Measurements from ENCODE around the gene YWHAE.
"Not testable (repeated sequence)": the region's sequence is repeated elsewhere in the genome, so short reads cannot be mapped to it uniquely, and the experiment has no call there.

YWHAE gene

DNA sequence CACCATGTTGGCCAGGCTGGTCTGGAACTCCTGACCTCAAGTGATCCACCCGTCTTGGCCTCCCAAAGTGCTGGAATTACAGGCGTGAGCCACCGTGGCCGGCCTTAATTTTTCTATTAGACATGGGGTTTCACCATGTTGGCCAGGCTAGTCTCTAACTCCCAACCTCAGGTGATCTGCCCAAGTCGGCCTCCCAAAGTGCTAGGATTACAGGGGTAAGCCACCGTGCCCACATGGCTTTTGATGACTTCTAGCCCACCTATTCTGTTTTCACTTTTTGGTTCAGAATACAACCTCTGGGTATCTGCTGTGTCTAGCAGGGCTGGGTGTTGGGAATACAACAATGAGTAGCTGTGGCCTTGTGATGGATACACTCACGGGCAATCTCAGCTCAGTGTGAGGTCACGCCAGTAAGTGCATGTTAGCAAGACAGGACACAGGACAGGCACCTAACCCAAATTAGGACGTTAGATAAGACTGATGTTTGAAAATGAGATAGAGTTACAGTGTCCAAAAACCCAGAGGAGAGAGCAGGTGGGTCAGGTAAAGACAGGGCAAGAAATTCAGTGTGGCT, 14.1 kb upstream of the YWHAE start:
- no peak overlapping the region for H3K27ac ChIP-seq (ENCODE audit: low read depth, low read length)
- no peaks in the 10 kb centered on the region for H3K9me3 ChIP-seq (ENCODE audit: control insufficient read depth in 1 of 2, low read length in 2 of 2)
- H3K27me3 ChIP-seq (ENCODE audit: control insufficient read depth in 1 of 2, insufficient read depth in 2 of 2, low read length in 2 of 2) = no peaks in the 10 kb centered on the region
- H3K36me3 ChIP-seq (ENCODE audit: control insufficient read depth in 1 of 2, insufficient read depth in 2 of 2, low read length in 2 of 2) = peaks cover 0 to 4% of the 10 kb centered on the region in 2 donors
- no peak overlapping the region for H3K9ac ChIP-seq (ENCODE audit: low read depth in 1 of 2, low read length in 2 of 2)
- H3K4me1 ChIP-seq (ENCODE audit: control insufficient read depth in 1 of 2, insufficient read depth in 2 of 2, low read length in 2 of 2) = peaks cover 3 to 10% of the 10 kb centered on the region in 2 donors
- no peak overlapping the region for H3K4me3 ChIP-seq (ENCODE audit: low read depth in 1 of 2, low read length in 2 of 2)

DNA sequence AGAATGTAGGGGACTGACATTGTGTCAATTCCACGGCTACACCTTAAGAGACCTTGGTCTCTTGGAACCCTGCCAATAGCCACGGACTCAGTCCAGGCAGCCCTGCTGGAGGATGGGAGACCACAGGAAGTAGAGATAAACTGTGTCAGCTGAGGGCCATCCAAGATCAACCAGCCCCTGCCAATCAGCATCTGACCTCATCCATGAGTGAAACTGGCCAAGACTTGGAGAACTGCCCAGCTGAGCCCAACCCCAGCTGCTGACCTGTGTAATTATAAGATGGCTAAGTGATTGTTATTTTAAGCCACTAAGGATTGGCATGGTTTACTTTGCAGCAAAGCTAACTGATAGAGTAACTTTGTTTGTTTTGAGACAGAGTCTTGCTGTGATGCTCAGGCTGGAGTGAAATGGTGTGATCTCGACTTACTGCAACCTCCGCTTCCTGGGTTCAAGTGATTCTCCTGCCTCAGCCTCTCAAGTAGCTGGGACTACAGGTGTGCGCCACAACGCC, 13.3 kb upstream of the YWHAE start:
- H3K27me3 ChIP-seq (ENCODE audit: control insufficient read depth in 1 of 2, insufficient read depth in 2 of 2, low read length in 2 of 2) = no peaks in the 10 kb centered on the region
- no peak overlapping the region for H3K4me3 ChIP-seq (ENCODE audit: low read depth in 1 of 2, low read length in 2 of 2)
- peaks cover 3 to 10% of the 10 kb centered on the region in 2 donors for H3K4me1 ChIP-seq (ENCODE audit: control insufficient read depth in 1 of 2, insufficient read depth in 2 of 2, low read length in 2 of 2)
- no peaks in the 10 kb centered on the region for H3K9me3 ChIP-seq (ENCODE audit: control insufficient read depth in 1 of 2, low read length in 2 of 2)
- peaks cover 0 to 4% of the 10 kb centered on the region in 2 donors for H3K36me3 ChIP-seq (ENCODE audit: control insufficient read depth in 1 of 2, insufficient read depth in 2 of 2, low read length in 2 of 2)
- no peak overlapping the region for H3K9ac ChIP-seq (ENCODE audit: low read depth in 1 of 2, low read length in 2 of 2)
- H3K27ac ChIP-seq (ENCODE audit: low read depth, low read length) = no peak overlapping the region

- Histone ChIP-seq H3K36me3 (ENCODE audit: control insufficient read depth in 1 of 2, insufficient read depth in 2 of 2, low read length in 2 of 2) (no peaks in the 10 kb centered on the region), H3K9me3 (ENCODE audit: control insufficient read depth in 1 of 2, low read length in 2 of 2) (no peaks in the 10 kb centered on the region), H3K4me1 (ENCODE audit: control insufficient read depth in 1 of 2, insufficient read depth in 2 of 2, low read length in 2 of 2) (peaks cover 3 to 10% of the 10 kb centered on the region in 2 donors), H3K27ac (ENCODE audit: low read depth, low read length) (no peak overlapping the region), H3K9ac (ENCODE audit: low read depth in 1 of 2, low read length in 2 of 2) (no peak overlapping the region), H3K4me3 (ENCODE audit: low read depth in 1 of 2, low read length in 2 of 2) (no peak overlapping the region), H3K27me3 (ENCODE audit: control insufficient read depth in 1 of 2, insufficient read depth in 2 of 2, low read length in 2 of 2) (no peaks in the 10 kb centered on the region)
Observed at GRCh38 chr17:1412185-1413110, 12.4 kb upstream of the YWHAE start.

GRCh38 chr17:1402262-1402586, 2.2 kb upstream of the YWHAE start:
- Histone ChIP-seq H3K36me3 (ENCODE audit: control insufficient read depth in 1 of 2, insufficient read depth in 2 of 2, low read length in 2 of 2) (no peaks in the 10 kb centered on the region), H3K9me3 (ENCODE audit: control insufficient read depth in 1 of 2, low read length in 2 of 2) (no peaks in the 10 kb centered on the region), H3K4me3 (ENCODE audit: low read depth in 1 of 2, low read length in 2 of 2) (no peak overlapping the region), H3K27me3 (ENCODE audit: control insufficient read depth in 1 of 2, insufficient read depth in 2 of 2, low read length in 2 of 2) (no peaks in the 10 kb centered on the region), H3K4me1 (ENCODE audit: control insufficient read depth in 1 of 2, insufficient read depth in 2 of 2, low read length in 2 of 2) (peaks cover 11 to 13% of the 10 kb centered on the region in 2 donors), H3K9ac (ENCODE audit: low read depth in 1 of 2, low read length in 2 of 2) (no peak overlapping the region), H3K27ac (ENCODE audit: low read depth, low read length) (no peak overlapping the region)

DNA sequence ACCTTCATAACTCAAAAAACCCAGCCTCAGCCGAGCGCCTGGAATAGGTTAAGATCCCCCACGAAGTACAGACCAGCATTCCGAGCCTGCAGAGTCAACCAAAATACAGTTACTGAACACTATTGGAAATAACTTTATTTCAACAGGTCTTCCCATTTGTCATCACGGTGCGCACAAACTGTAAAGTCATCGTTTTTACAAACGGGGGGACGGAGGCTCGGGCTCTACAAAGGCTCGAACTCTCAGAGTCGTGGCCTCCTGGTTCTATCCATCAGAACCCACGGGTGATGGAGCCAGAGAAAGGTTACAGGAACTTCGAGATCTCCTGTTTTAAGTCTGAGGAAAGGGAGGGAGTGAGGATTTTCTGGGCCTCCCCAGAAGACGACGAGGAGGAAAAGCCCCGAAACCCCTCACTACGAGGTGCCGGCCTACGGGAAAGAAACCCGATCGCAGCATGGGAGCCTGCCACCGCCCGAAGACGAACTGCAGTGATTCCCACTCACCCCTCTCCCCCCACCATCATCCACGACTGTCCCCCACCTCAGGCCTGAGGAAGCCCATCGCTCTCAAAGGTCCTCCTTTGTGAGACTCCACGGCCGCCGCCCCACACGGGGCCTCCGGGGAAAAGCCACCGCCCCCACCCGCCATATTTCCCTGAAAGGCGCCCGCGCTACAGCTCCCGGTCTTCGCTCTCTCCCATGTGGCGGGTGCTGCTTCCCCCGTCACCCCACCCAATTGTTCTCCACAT, 917 bp downstream of the YWHAE start:
- Histone ChIP-seq H3K9me3 (ENCODE audit: control insufficient read depth in 1 of 2, low read length in 2 of 2) (no peaks in the 10 kb centered on the region), H3K27me3 (ENCODE audit: control insufficient read depth in 1 of 2, insufficient read depth in 2 of 2, low read length in 2 of 2) (no peaks in the 10 kb centered on the region), H3K36me3 (ENCODE audit: control insufficient read depth in 1 of 2, insufficient read depth in 2 of 2, low read length in 2 of 2) (peaks cover 0 to 3% of the 10 kb centered on the region in 2 donors), H3K4me1 (ENCODE audit: control insufficient read depth in 1 of 2, insufficient read depth in 2 of 2, low read length in 2 of 2) (peaks cover 16 to 19% of the 10 kb centered on the region in 2 donors), H3K4me3 (ENCODE audit: low read depth in 1 of 2, low read length in 2 of 2) (peak overlapping the region; percentile 96 to 97), H3K27ac (ENCODE audit: low read depth, low read length) (peak overlapping the region; percentile 93), H3K9ac (ENCODE audit: low read depth in 1 of 2, low read length in 2 of 2) (peak overlapping the region; percentile 88 to 94)

DNA sequence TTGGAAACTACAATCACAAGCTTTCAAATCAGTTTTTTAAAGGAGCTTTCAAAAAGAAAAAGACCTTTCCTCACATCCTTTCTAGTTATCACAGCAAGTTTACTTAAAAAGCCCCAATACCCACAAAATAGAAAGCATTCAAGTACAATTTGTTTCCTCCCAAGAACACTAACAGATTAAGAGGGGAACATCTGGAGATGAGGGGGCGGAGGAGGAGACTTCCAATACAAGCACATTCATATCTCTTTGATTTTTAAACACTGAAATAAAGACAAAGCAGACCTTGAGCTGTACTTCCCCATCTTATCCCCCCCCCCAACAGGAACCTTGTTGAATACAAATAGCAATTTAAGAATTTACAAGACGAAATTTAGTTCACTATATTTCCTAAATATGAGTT, 2.0 kb downstream of the YWHAE start:
- Histone ChIP-seq H3K27ac (ENCODE audit: low read depth, low read length) (no peak overlapping the region), H3K4me3 (ENCODE audit: low read depth in 1 of 2, low read length in 2 of 2) (peak overlapping the region; percentile 96 to 97), H3K36me3 (ENCODE audit: control insufficient read depth in 1 of 2, insufficient read depth in 2 of 2, low read length in 2 of 2) (peaks cover 0 to 6% of the 10 kb centered on the region in 2 donors), H3K4me1 (ENCODE audit: control insufficient read depth in 1 of 2, insufficient read depth in 2 of 2, low read length in 2 of 2) (peaks cover 21 to 28% of the 10 kb centered on the region in 2 donors), H3K9ac (ENCODE audit: low read depth in 1 of 2, low read length in 2 of 2) (peak overlapping the region; percentile 88 to 94), H3K27me3 (ENCODE audit: control insufficient read depth in 1 of 2, insufficient read depth in 2 of 2, low read length in 2 of 2) (no peaks in the 10 kb centered on the region), H3K9me3 (ENCODE audit: control insufficient read depth in 1 of 2, low read length in 2 of 2) (no peaks in the 10 kb centered on the region)

DNA sequence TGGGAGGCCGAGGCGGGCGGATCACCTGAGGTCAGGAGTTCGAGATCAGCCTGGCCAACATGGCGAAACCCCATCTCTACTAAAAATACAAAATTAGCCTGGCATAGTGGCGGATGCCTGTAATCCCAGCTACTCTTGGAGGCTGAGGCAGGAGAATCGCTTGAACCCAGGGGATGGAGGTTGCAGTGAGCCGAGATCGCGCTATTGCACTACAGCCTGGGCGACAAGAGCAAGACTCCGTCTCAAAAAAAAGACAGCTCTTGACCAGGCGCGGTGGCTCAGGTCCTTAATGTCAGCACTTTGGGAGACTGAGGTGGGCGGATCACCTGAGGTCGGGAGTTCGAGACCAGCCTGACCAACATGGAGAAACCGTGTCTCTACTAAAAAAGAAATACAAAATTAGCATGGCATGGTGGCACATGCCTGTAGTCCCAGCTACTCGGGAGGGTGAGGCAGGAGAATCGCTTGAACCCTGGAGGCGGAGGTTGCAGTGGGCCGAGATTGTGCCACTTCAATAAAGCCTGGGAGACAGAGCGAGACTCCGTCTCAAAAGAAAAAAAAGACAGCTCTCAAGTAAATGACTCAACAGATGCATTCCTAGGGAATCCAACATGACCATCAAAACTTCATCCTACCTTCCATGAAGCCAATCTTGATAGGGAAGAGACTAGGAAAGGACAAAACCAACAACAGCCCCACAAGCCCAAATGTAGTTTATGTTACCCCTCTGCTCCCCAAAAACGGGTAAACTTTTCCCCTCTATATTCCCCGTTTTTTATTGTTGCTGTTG, 4.0 kb downstream of the YWHAE start:
- H3K36me3 ChIP-seq (ENCODE audit: control insufficient read depth in 1 of 2, insufficient read depth in 2 of 2, low read length in 2 of 2); H3K27ac ChIP-seq (ENCODE audit: low read depth, low read length); H3K4me3 ChIP-seq (ENCODE audit: low read depth in 1 of 2, low read length in 2 of 2); H3K9me3 ChIP-seq (ENCODE audit: control insufficient read depth in 1 of 2, low read length in 2 of 2); H3K27me3 ChIP-seq (ENCODE audit: control insufficient read depth in 1 of 2, insufficient read depth in 2 of 2, low read length in 2 of 2); H3K9ac ChIP-seq (ENCODE audit: low read depth in 1 of 2, low read length in 2 of 2): not testable (repeated sequence)
- H3K4me1 ChIP-seq (ENCODE audit: control insufficient read depth in 1 of 2, insufficient read depth in 2 of 2, low read length in 2 of 2) = peaks cover 29 to 46% of the 10 kb centered on the region in 2 donors

DNA sequence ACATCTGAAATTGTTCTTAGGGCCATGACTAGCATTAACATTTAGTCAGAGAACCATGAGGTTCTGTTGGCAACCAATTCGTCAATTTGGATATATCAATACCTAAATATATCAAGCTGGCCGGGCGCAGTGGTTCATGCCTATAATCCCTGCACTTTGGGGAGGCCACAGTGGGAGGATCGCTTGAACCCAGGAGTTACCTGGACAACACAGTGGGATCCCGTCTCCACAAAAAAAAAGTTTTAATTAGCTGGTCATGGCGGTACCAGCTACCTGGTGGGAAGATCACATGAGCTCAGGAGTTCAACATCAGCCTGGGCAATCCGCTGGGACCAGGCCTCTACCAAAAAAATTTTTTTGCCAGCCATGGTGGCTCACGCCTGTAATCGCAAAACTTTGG, 8.4 kb downstream of the YWHAE start:
- Histone ChIP-seq H3K27ac (ENCODE audit: low read depth, low read length) (no peak overlapping the region), H3K4me1 (ENCODE audit: control insufficient read depth in 1 of 2, insufficient read depth in 2 of 2, low read length in 2 of 2) (peaks cover 31 to 43% of the 10 kb centered on the region in 2 donors), H3K27me3 (ENCODE audit: control insufficient read depth in 1 of 2, insufficient read depth in 2 of 2, low read length in 2 of 2) (no peaks in the 10 kb centered on the region), H3K36me3 (ENCODE audit: control insufficient read depth in 1 of 2, insufficient read depth in 2 of 2, low read length in 2 of 2) (peaks cover 0 to 6% of the 10 kb centered on the region in 2 donors), H3K9ac (ENCODE audit: low read depth in 1 of 2, low read length in 2 of 2) (no peak overlapping the region), H3K4me3 (ENCODE audit: low read depth in 1 of 2, low read length in 2 of 2) (no peak overlapping the region), H3K9me3 (ENCODE audit: control insufficient read depth in 1 of 2, low read length in 2 of 2) (no peaks in the 10 kb centered on the region)

GRCh38 chr17:1390432-1391367, 9.3 kb downstream of the YWHAE start:
- Histone ChIP-seq H3K9ac (ENCODE audit: low read depth in 1 of 2, low read length in 2 of 2) (no peak overlapping the region), H3K4me3 (ENCODE audit: low read depth in 1 of 2, low read length in 2 of 2) (no peak overlapping the region)

More at GRCh38 chr17:1390432-1391367, 9.3 kb downstream of the YWHAE start:
- H3K36me3 ChIP-seq (ENCODE audit: control insufficient read depth in 1 of 2, insufficient read depth in 2 of 2, low read length in 2 of 2) = peaks cover 0 to 3% of the 10 kb centered on the region in 2 donors
- no peaks in the 10 kb centered on the region for H3K9me3 ChIP-seq (ENCODE audit: control insufficient read depth in 1 of 2, low read length in 2 of 2)
- H3K27me3 ChIP-seq (ENCODE audit: control insufficient read depth in 1 of 2, insufficient read depth in 2 of 2, low read length in 2 of 2) = no peaks in the 10 kb centered on the region
- no peak overlapping the region for H3K27ac ChIP-seq (ENCODE audit: low read depth, low read length)
- peaks cover 34 to 44% of the 10 kb centered on the region in 2 donors for H3K4me1 ChIP-seq (ENCODE audit: control insufficient read depth in 1 of 2, insufficient read depth in 2 of 2, low read length in 2 of 2)
